ENCODE data around the gene EHBP1.
"Not testable (repeated sequence)": the region's sequence is repeated elsewhere in the genome, so short reads cannot be mapped to it uniquely, and the experiment has no call there.

The EHBP1 gene

DNA sequence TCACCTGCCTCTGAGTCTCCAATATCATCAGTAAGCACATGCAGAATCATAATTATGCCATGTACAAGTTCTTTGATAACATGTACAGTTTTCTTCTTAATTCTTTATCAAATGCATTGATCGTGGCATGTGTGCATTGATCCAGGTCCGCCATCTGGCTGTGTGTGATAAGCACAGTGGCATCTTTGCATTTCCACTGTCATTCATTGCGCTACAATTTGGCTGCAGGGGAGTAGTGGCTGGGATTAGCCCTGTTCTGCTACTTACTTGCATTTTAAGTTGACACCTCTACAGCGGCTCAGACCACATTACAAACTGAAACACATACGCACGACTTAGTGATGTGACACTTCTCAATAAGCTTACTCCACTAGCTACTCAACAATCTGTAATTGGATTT lies 261.5 kb downstream of the EHBP1 start:
- DNase-seq = no peak

DNA sequence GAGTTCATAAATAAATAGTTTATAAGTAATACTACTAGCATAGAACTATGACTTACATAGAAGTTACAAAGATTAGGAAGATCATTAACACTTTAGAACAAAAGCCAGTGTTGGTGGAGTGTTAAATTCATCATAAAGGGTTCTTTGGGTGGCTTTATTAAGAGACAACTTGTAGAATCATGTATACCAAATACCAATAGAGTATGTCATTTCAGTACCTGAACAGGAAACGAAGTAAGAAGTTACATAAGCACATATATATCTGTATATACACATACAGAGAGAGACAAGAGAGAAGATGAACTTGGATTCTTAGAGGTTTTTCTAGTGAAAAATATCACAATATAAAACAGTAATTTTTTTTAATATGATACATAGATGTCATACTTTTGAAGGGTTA lies 262.7 kb downstream of the EHBP1 start:
- no peak for DNase-seq

DNA sequence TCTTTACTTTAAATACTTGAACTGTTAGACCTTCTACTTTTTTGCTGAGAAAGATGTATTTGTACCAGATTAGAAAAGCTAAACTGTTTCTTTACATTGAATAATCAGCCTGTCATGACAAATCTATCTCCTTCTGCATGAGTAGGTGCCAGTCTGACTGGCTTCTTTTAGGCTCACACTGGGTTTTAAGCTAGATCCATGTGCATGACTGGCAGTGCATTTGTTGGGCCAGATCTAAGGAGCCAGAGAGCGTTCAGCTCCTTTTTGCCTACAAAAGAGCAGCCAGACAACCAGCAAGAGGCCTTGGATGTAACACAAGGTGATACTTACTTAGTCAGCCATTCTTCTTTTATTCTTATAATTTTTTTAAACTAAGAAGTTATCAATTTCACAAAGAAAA lies 263.2 kb downstream of the EHBP1 start:
- DNase-seq = peak in 1 of 3 experiments; percentile 16

DNA sequence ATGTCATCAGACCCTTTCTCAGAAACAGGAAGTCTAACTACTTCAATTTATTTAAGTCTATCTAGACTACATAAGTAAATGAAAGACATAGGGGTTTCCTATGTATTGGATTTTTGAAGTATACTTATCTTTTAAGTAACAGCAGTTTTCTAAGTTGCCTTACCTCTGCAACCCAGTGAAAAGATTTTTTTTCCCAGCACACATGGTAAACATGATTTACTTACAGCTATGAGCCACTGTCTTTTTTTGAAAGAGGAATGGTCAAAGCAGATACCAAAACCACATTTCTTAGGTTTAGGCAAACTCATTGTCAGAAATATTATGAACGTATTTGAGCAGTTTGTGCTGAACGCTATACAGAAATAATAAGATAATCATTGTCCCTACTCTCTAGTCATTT lies 266.4 kb downstream of the EHBP1 start:
- DNase-seq = peak in 1 of 3 experiments; percentile 38

GRCh38 chr2:62972601-62973000 lies 267.1 kb downstream of the EHBP1 start:
- DNase-seq = peak in 2 of 3 experiments; percentile 14 to 74

- DNase-seq = no peak
These were observed 269.5 kb downstream of the EHBP1 start for GRCh38 chr2:62974999-62975398.

DNA sequence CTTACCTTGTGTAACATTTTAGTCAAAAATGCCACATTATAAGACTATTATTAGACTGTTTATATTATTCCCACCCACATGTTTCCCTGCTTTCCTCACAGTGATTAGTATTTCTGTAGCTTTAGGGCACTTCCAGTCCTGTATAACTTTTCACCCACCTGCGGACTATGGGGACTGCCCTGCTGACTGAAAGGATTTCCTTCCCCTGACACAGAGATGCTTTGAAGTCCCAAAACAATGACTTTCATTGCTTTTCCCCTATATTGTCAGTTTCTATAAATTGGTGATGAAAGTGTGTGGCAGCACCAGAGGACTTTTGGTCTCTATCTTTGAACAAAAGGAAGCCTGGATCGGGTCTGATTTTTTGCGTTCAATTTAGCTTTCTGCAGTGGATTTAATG lies 286.1 kb downstream of the EHBP1 start:
- DNase-seq = no peak

- no peak for DNase-seq
These were observed 287.0 kb downstream of the EHBP1 start for GRCh38 chr2:62992561-62992960.

- DNase-seq = peak in 1 of 3 experiments; percentile 26
These were observed 288.7 kb downstream of the EHBP1 start for GRCh38 chr2:62994206-62994605.

GRCh38 chr2:62996534-62997186 lies 291.1 kb downstream of the EHBP1 start:
- DNase-seq = no peak

DNA sequence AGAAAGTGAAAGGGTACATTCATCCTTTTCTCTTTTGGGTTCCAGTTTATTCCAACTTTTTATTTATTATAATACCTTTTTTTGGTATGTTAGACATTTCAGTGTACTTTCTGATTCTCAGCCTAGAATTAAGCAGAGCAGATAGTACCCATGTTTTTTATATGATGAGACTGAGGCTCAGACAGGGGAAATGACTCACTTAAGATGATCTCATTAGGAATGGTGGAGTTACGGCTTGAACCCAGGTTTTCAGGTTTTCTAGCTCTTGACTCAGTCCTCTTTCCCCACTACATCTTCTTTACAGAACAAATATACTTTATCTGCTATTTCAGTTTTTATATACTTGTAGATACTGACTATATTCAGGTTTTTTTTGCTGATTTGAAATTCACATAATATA lies 293.4 kb downstream of the EHBP1 start:
- DNase-seq = no peak

GRCh38 chr2:62999905-63000304 lies 294.4 kb downstream of the EHBP1 start:
- no peak for DNase-seq

DNA sequence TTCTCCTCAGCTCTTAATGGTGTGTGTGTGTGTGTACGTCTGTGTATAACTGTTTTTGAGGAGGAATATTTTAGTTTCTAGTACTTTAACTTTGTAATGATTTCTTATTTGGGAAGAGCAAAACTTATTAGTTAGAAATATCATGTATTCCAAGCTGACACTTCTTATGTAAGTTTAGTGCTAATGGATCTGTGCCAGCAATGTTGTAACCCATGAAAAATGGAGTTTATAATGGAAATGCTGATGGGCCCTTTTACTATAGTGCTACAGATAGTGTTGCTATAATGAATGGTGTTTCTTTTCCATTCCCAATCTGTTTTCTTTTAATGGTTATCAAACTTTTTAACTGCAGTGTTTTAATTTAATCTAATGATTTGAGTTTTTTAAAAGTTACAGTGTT lies 295.3 kb downstream of the EHBP1 start:
- DNase-seq = no peak

- no peak for DNase-seq
These were observed 296.1 kb downstream of the EHBP1 start for GRCh38 chr2:63001576-63001975.

DNA sequence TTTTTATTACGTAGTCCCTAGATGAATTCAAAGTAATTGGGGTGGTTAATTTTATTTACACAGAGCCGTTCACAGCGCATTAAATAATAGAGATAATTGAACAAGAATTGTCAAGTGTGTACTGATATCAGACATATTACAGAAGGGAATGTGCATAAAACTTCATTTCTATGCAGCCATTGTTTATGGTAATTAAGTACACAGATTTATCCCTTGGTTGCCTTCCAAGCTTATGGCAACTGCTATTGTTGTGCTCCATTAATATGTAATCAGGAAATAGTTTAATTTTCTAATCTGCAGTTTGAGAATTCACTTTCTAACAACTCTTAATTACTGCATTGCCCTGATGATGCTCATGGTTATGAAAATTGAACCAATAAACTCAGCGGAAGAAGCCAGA lies 297.8 kb downstream of the EHBP1 start:
- DNase-seq = peak in 1 of 3 experiments; percentile 54

GRCh38 chr2:63007813-63008458 lies 302.4 kb downstream of the EHBP1 start:
- DNase-seq = no peak

GRCh38 chr2:63008838-63009237 lies 303.3 kb downstream of the EHBP1 start:
- DNase-seq = no peak

DNA sequence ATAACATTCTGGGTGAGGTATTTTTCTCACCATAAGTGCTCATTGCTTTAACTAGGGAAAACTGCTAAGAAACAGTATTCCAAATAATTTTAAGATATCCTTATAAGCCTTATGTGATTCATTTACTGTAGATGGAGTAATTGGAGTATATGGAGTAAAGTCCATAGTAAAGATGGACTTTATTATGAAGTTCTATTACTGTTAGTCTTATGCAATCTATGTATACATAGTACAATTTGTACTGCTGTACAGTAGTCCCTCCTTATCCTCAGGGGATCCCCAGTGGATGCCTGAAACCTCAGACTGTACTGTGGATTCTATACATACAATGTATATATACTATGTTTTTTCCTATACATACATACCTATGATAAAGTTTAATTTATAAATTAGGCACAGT lies 304.0 kb downstream of the EHBP1 start:
- DNase-seq = no peak

DNA sequence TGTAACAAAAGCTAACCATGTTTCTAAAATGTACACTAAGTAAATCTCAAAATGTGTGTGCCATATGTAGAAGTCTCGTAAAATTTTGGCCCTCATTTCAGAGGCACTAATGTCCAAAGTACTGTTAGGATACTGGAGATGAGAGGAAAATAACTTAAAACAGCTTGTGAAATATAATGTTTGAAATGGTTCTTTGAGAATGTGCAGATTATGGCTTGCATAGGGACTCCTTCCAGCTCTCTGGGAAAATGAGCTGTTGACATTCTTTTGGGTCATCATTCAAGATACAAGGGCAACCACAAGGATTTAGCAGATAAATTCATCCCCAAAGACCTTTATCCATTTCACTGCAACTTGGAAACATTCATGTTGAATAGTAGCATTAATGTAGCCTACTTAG lies 307.0 kb downstream of the EHBP1 start:
- no peak for DNase-seq

GRCh38 chr2:63013438-63013837 lies 307.9 kb downstream of the EHBP1 start:
- DNase-seq = no peak

DNA sequence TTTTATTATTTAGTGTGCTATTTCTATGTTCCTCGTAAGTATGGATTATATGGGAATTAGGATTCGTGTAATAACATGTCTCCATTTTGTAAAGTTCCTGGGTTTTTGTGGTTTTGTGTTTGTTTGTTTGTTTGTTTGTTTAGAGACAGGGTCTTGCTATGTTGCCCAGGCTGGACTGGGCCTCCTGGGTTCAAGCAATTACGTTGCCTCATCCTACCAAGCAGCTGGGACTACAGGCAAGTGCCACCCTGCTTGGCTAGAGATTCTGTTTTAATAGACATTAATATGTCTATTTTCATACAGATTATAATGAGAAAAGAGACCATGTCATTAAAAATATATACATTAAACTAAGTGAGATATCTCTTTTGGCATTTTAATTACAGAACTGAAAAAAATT lies 309.9 kb downstream of the EHBP1 start:
- no peak for DNase-seq

DNA sequence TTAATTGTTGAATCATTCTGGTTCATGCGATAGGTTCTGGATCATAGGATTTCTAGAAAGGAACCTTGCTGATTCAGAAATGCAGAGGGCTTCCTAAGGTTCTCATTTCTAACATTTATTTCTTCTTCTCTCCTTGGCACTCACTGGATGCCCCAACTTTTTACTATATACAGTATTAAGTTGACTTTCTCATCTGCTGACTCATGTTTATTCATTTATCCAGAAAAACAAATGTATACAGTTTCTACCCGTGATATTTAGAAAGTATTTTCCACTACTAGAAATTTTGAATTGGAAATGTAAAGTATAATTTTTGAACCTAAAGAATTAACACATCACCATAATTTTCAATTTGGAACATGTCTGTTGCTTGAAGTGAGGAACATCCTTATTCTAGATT lies 312.9 kb downstream of the EHBP1 start:
- DNase-seq = no peak

DNA sequence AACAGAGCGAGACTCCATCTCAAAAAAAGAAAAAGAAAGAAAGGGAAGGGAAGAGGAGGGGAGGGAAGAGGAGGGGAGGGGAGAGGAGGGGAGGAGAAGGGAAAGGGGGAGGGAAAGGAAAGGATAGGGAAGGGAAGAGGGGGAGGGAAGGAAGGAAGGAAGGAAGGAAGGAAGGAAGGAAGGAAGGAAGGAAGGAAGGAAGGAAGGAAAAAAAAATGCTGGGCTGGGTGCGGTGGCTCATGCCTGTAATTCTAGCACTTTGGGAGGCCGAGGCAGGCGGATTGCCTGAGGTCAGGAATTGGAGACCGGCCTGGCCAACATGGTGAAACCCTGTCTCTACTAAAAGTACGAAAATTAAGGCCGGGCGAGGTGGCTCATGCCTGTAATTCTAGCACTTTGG lies 314.2 kb downstream of the EHBP1 start:
- not testable (repeated sequence) for DNase-seq

- peak in 2 of 3 experiments; percentile 20 to 50 for DNase-seq
These were observed 317.9 kb downstream of the EHBP1 start for GRCh38 chr2:63023444-63023843.

DNA sequence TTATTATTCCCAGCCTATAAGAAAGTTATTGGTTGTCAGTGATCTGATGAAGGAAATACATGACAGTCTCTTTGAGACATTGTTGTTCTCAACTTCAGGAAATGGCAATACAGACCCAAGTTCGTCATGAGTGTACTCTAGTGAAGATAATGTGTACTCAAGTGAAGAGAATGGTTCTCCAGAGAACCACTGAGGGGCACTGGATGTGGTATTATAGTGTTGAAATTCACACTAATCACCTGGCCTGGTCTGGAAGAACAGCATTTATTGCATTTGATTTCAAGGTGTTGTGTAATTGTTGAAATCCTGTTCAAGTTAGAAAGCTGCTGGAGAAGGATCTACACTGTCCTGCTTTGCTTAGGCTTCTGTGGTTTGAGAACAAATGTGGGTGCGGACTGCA lies 321.7 kb downstream of the EHBP1 start:
- DNase-seq = no peak
